Endothelial cell of umbilical vein (primary cell): ENCODE data around the gene NPAS4. TPM values are rescaled to one million over a fixed set of nuclear protein-coding genes. Genes with fewer than 3 reads are reported as not detected.

Source experiments
- BruUV-seq: library from RNA; stranded (reverse); fragments of 400-500 nt; replicated peaks from 2 replicates; lab custom pipeline; 2021; lab: Mats Ljungman, UMichigan
- CTCF ChIA-PET: fragments of 300-600, 350-600 bp; sonication (Branson Sonifier 250); formaldehyde crosslinking; loops from one replicate; lab custom pipeline; 2021; ENCODE audit warnings: antibody characterized with exemption, inconsistent platforms; lab: Charles Lee
- POLR2A ChIA-PET: fragments of 300-600, 350-600 bp; sonication (Branson Sonifier 250); formaldehyde crosslinking; loops from one replicate; lab custom pipeline; 2021; ENCODE audit warnings: antibody characterized with exemption, inconsistent platforms; lab: Charles Lee
- DNase-seq: peaks from one replicate; pipeline ENCODE4 v3.0.0-alpha.2; 2011; ENCODE audit warnings: low read depth, low spot score
- FAIRE-seq: peaks from 2 replicates; lab custom pipeline; 2011; peaks lifted over from hg19 to GRCh38; lab: Jason Lieb, UNC
- H2AFZ ChIP-seq: 2 replicates; pipeline ENCODE4 v1.6.0; 2012; ENCODE audit warnings: low read depth, low read length, control low read depth, inconsistent platforms
- H3K27ac ChIP-seq: 2 replicates; pipeline ENCODE4 v1.5.1; 2011; ENCODE audit warnings: low read depth, mild to moderate bottlenecking, control low read depth, low read length, moderate library complexity; ENCODE audit not compliant: insufficient read depth
- H3K27me3 ChIP-seq, 2 experiments: 2 replicates each; pipeline versions ENCODE4 v1.6.0 to v1.6.1; 2011; ENCODE audit warnings: low read length in 2 of 2, mixed read lengths in 1 of 2; ENCODE audit not compliant: control insufficient read depth in 2 of 2, insufficient read depth in 2 of 2
- H3K36me3 ChIP-seq, 2 experiments: 2 replicates in 1 of 2; 3 replicates in 1 of 2; pipeline ENCODE4 v1.5.1; 2011; ENCODE audit warnings: low read length in 2 of 2, mild to moderate bottlenecking in 1 of 2, moderate library complexity in 1 of 2; ENCODE audit not compliant: control insufficient read depth in 2 of 2, insufficient read depth in 2 of 2; ENCODE audit errors: extremely low read depth in 1 of 2
- H3K4me1 ChIP-seq: 3 replicates; pipeline ENCODE4 v1.5.1; 2011; ENCODE audit warnings: mild to moderate bottlenecking, low read length; ENCODE audit not compliant: control insufficient read depth, insufficient read depth; ENCODE audit errors: extremely low read depth
- H3K4me2 ChIP-seq: 2 replicates; pipeline ENCODE4 v1.6.1; 2011; ENCODE audit warnings: low read length, control low read depth, mixed read lengths; ENCODE audit not compliant: insufficient read depth
- H3K4me3 ChIP-seq, 3 experiments: fragments of 200-600 bp in 1 of 3; sonication (generic), shearing (Covaris generic) in 1 of 3; replicated peaks in 1 of 3; 2 replicates each; pipeline ENCODE4 v1.5.1; 2011 to 2016; ENCODE audit warnings: control low read depth in 3 of 3, low read length in 3 of 3, mild to moderate bottlenecking in 2 of 3, inconsistent platforms in 1 of 3, low read depth in 1 of 3, moderate library complexity in 1 of 3; ENCODE audit not compliant: insufficient read depth in 1 of 3
- H3K79me2 ChIP-seq: 2 replicates; pipeline ENCODE4 v1.6.0; 2012; ENCODE audit warnings: low read length, inconsistent platforms; ENCODE audit not compliant: control insufficient read depth, insufficient read depth
- H3K9ac ChIP-seq: replicated peaks from 2 replicates; pipeline ENCODE3; 2011; ENCODE audit warnings: low read length, control low read depth; ENCODE audit not compliant: insufficient read depth; ENCODE audit errors: extremely low read depth
- H3K9me1 ChIP-seq: replicated peaks from 3 replicates; pipeline ENCODE4 v1.6.0; 2011; ENCODE audit warnings: mild to moderate bottlenecking, low read length; ENCODE audit not compliant: control insufficient read depth, insufficient read depth; ENCODE audit errors: extremely low read depth
- H3K9me3 ChIP-seq: replicated peaks from 2 replicates; pipeline ENCODE4 v1.5.1; 2012; ENCODE audit warnings: low read length, inconsistent platforms; ENCODE audit not compliant: control insufficient read depth, insufficient read depth
- H4K20me1 ChIP-seq: replicated peaks from 2 replicates; pipeline ENCODE3; 2011; ENCODE audit warnings: mild to moderate bottlenecking, low read length; ENCODE audit not compliant: control insufficient read depth, insufficient read depth; ENCODE audit errors: extremely low read depth
- EZH2 ChIP-seq: IDR thresholded peaks from 2 replicates; pipeline ENCODE4 v1.6.1; 2012; ENCODE audit warnings: borderline replicate concordance, low read depth, mild to moderate bottlenecking, moderate library complexity, low read length, inconsistent platforms; ENCODE audit not compliant: severe bottlenecking
- FOS ChIP-seq: IDR thresholded peaks from 2 replicates; pipeline ENCODE4 v1.6.1; 2011; ENCODE audit warnings: mild to moderate bottlenecking, low read length, moderate library complexity, borderline replicate concordance; ENCODE audit not compliant: insufficient read depth
- GATA2 ChIP-seq: IDR thresholded peaks from 2 replicates; pipeline ENCODE4 v1.7.0; 2011; ENCODE audit warnings: low read depth, mild to moderate bottlenecking, moderate library complexity, mixed read lengths, low read length; ENCODE audit not compliant: insufficient read length, insufficient read depth
- JUN ChIP-seq: IDR thresholded peaks from 2 replicates; pipeline ENCODE4 v1.6.1; 2011; ENCODE audit warnings: borderline replicate concordance, low read depth; ENCODE audit not compliant: insufficient read length, insufficient read depth
- MYC ChIP-seq: IDR thresholded peaks from one replicate; pipeline ENCODE4 v1.6.1; 2011; ENCODE audit warnings: mild to moderate bottlenecking, low read depth, low read length
- POLR2A ChIP-seq: IDR thresholded peaks from 2 replicates; pipeline ENCODE4 v1.6.1; 2012; ENCODE audit warnings: low read depth, mild to moderate bottlenecking, control low read depth, low read length
- POLR2AphosphoS5 ChIP-seq: IDR thresholded peaks from 2 replicates; pipeline ENCODE4 v1.6.1; 2012; ENCODE audit warnings: low read depth, mild to moderate bottlenecking, control low read depth, low read length, moderate library complexity; ENCODE audit not compliant: insufficient read depth
- dilution Hi-C: fragments of 300-500 bp; cut with MboI; formaldehyde crosslinking; loops from one replicate; pipeline ENCODE4 v1.15.0; 2019; ENCODE audit warnings: low sequenced_read_pairs; ENCODE audit not compliant: extremely low pct_ligation_motif_present
- intact Hi-C: fragments of 100-400 bp; cut with micrococcal nuclease; formaldehyde crosslinking; loops from one replicate; pipeline ENCODE4 v1.10.0; 2022
- polyA plus RNA-seq, 4 experiments: library from polyadenylated mRNA; depleted of rRNA in 3 of 4; stranded (reverse) in 3 of 4; unstranded in 1 of 4; fragments of >200 nt; gene quantifications; 2 replicates each; pipeline versions ENCODE4 v1.2.1 to v1.2.3, GENCODE V29; 2011 to 2012; ENCODE audit warnings: missing spikeins in 1 of 4
- total RNA-seq: library from RNA; stranded (reverse); gene quantifications from 2 replicates; pipeline ENCODE4 v1.2.3, GENCODE V29; 2021
- TF ChIP-seq, protein P1 (sequence below): IDR thresholded peaks from 2 replicates; pipeline ENCODE4 v1.6.1; 2011; ENCODE audit not compliant: insufficient read depth, insufficient read length
- TF ChIP-seq, protein P2 (sequence below), 2 donors: IDR thresholded peaks; 1 replicate in 1 of 2; 2 replicates in 1 of 2; pipeline ENCODE4 v1.5.1; 2011; ENCODE audit warnings: low read length in 2 of 2, mild to moderate bottlenecking in 2 of 2, moderate library complexity in 2 of 2, control low read depth in 1 of 2, inconsistent platforms in 1 of 2, low read depth in 1 of 2; ENCODE audit not compliant: insufficient read depth in 1 of 2; ENCODE audit errors: extremely low read depth in 1 of 2

Gene NPAS4
- total and polyA plus RNA-seq, 2 donors (not counting 3 experiments of a cell fraction or from before 2014, with no cell fraction given) = not detected

DNA sequence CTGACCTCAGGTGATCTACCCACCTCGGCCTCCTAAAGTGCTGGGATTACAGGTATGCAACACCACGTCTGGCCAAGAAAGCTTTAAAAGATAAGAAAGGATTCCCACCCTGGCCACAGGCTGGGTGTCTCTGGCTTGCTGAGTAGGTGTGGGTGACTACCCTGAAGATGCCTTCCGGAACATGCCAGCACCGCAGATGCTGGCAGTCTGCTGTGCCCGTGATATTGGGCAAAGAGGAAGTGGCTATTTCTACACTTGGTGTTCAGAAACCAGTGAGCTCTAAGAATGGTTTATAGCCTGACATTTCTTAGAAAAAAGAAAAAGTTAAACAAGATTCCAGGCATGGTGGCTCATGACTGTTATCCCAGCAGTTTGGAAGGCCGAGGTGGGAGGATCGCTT is 11.8 kb downstream of the NPAS4 start:
- Histone ChIP-seq H3K27ac (no peak overlapping the region), H3K9me1 (no peaks in the 10 kb centered on the region), H3K9me3 (no peaks in the 10 kb centered on the region), H3K4me1 (no peaks in the 10 kb centered on the region), H3K4me2 (no peak overlapping the region), H3K36me3 (peaks cover 4 to 9% of the 10 kb centered on the region in 2 experiments), H3K79me2 (no peaks in the 10 kb centered on the region), H3K27me3 (no peaks in the 10 kb centered on the region), H4K20me1 (no peaks in the 10 kb centered on the region), H3K4me3 (no peak overlapping the region), H3K9ac (no peak overlapping the region), H2AFZ (no peak overlapping the region)
- no peak for FAIRE-seq
- intact Hi-C loops = no loop called here
- DNase-seq = no peak
- POLR2A ChIA-PET = no interaction called here
- BruUV-seq = no TSS peak
- dilution Hi-C loops = no loop called here
- TF ChIP-seq EZH2 = no peak
- TF ChIP-seq, protein P1, sequence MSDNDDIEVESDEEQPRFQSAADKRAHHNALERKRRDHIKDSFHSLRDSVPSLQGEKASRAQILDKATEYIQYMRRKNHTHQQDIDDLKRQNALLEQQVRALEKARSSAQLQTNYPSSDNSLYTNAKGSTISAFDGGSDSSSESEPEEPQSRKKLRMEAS = no peak
- no peak for TF ChIP-seq FOS
- TF ChIP-seq JUN = no peak
- no peak for TF ChIP-seq MYC
- TF ChIP-seq, protein P2, sequence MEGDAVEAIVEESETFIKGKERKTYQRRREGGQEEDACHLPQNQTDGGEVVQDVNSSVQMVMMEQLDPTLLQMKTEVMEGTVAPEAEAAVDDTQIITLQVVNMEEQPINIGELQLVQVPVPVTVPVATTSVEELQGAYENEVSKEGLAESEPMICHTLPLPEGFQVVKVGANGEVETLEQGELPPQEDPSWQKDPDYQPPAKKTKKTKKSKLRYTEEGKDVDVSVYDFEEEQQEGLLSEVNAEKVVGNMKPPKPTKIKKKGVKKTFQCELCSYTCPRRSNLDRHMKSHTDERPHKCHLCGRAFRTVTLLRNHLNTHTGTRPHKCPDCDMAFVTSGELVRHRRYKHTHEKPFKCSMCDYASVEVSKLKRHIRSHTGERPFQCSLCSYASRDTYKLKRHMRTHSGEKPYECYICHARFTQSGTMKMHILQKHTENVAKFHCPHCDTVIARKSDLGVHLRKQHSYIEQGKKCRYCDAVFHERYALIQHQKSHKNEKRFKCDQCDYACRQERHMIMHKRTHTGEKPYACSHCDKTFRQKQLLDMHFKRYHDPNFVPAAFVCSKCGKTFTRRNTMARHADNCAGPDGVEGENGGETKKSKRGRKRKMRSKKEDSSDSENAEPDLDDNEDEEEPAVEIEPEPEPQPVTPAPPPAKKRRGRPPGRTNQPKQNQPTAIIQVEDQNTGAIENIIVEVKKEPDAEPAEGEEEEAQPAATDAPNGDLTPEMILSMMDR (IDR thresholded peaks at IDR 0.05; ENCODE audit: extremely low read depth in 1 of 2, insufficient read depth in 1 of 2, low read depth in 1 of 2, low read length in 2 of 2) = no peak
- no peak for TF ChIP-seq POLR2AphosphoS5
- TF ChIP-seq GATA2 = no peak
- TF ChIP-seq POLR2A = no peak
- CTCF ChIA-PET = interaction anchor here (1.0 to 7.5 kb wide), 5 partner anchors 11 to 69 kb away, joined by 3 to 87 read pairs (median 4); no protein-coding TSS in a partner anchor
